Psoas muscle (tissue), 8 donors: ENCODE data around the gene FAM120C. TPM values are rescaled to one million over a fixed set of nuclear protein-coding genes. Genes with fewer than 3 reads are reported as not detected.

Experiments used
- ATAC-seq, 4 donors: fragments of 200-7000 bp; cut with Tn5 transposase; one replicate each; pipeline ENCODE4 v1.9.1; 2020; ENCODE audit warnings: moderate library complexity in 3 of 4, mild to moderate bottlenecking in 2 of 4
- DNase-seq, 2 donors: peaks; one replicate each; pipeline ENCODE4 v3.0.0-alpha.2; 2020
- H3K27ac ChIP-seq: fragments of 200-600 bp; one replicate; pipeline ENCODE4 v1.8.0; 2022
- H3K27me3 ChIP-seq, 3 donors: fragments of 200-600 bp in 1 of 3; one replicate each; pipeline versions ENCODE4 v1.6.1 to v1.8.0; 2013 to 2022; ENCODE audit warnings: low read length in 2 of 3, mild to moderate bottlenecking in 2 of 3, moderate library complexity in 1 of 3; ENCODE audit not compliant: insufficient read depth in 3 of 3
- H3K36me3 ChIP-seq, 2 donors: fragments of 200-600 bp in 1 of 2; one replicate each; pipeline versions ENCODE4 v1.6.1 to v1.8.0; 2013 to 2022; ENCODE audit warnings: low read depth in 1 of 2, mild to moderate bottlenecking in 1 of 2, moderate library complexity in 1 of 2; ENCODE audit not compliant: insufficient read depth in 1 of 2
- H3K4me1 ChIP-seq: fragments of 200-600 bp; one replicate; pipeline ENCODE4 v1.8.0; 2022
- H3K4me3 ChIP-seq: fragments of 200-600 bp; one replicate; pipeline ENCODE4 v1.8.0; 2022; ENCODE audit warnings: mild to moderate bottlenecking
- H3K9me3 ChIP-seq: fragments of 200-600 bp; one replicate; pipeline ENCODE4 v1.8.0; 2022
- CTCF ChIP-seq: fragments of 200-600 bp; IDR thresholded peaks from one replicate; pipeline ENCODE4 v1.8.0; 2022; ENCODE audit warnings: antibody characterized with exemption
- WGBS, 3 donors: extraction: QIAGEN DNeasy Blood & Tissue Kit; methylation state at CpG; one replicate each; pipeline versions ENCODE4 v1.1.6 to v1.1.7; 2013; 5-methylcytosine and 5-hydroxymethylcytosine counted together
- intact Hi-C, 2 donors: fragments of 100-400 bp; cut with DNase I; formaldehyde crosslinking; loops; one replicate each; pipeline versions ENCODE4 v1.11.0 to v1.14.2; 2022
- polyA plus RNA-seq, 3 donors: library from polyadenylated mRNA; stranded (reverse); fragments of 200-250 nt; gene quantifications; one replicate each; pipeline ENCODE4 v1.2.3, GENCODE V29; 2013
- total RNA-seq, 4 donors: library from RNA; stranded (reverse); fragmentation: NEBNext Ultra II Directional in 2 of 4; extraction: Animal tissue kit (Norgen Biotek cat#: 25700) in 2 of 4; gene quantifications; one replicate each; pipeline versions ENCODE4 v1.2.1 to v1.2.4, GENCODE V29; 2021 to 2023
- donor health status: healthy with polysubstance abuse.
- donor health status: DM: no; HTN: no; CAD: no; lungs with moderate emphysema.
- donor health status: Bipolar disorder and iron deficiency.
- donor health status: healthy.
- donor health status: DM: yes; HTN: yes; CAD: no.
- donor health status: DM: no; HTN: no; CAD: no.
- donor health status: DM: no; HTN: no; CAD: no.
- donor health status: DM: yes; HTN: yes; CAD: no.

The FAM120C gene
- total and polyA plus RNA-seq, 7 donors: 4.9 to 13.0 (median 6.9) TPM

DNA sequence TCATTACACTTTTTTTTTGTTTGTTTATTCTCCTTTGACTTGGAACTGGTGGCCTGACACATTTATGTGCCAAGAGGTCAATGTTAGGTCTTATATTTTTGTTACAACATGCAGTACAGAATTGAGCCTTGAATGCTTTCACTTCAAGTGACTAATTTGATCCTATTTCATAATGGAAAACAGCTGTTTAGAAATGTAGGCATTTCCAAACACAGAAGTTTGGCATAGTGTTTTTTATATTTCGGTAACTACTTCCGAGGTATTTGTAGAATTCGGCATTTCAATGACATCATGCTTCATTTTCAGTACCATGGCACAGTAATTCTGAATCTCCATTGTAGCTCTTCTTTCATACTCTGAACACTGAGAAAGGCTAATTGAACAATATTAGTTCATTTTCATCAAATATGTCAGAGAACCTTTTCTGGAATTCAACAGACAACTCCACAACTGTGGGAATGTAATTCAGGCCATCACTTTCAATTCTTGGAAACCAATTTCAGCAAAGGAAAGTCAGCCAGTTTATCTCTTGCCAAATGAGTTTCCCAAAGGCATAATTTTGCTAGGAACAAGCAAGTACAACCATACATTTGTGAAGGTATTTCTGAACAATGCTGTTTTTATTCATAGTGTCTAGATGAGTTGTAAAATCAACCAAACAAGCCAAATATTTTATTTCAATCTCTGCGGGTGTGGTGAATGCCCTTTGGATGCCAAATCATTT lies 11.4 kb downstream of the FAM120C start:
- DNase-seq (no peak), ATAC-seq (peak in 3 of 4 donors; percentile 16 to 56 (median 27))
- TF ChIP-seq CTCF: no peak
- intact Hi-C loops: no loop called here
- Histone ChIP-seq H3K4me3 (no peak overlapping the region), H3K4me1 (no peaks in the 10 kb centered on the region), H3K27me3 (peaks cover 0 to 7% (median 0%) of the 10 kb centered on the region in 3 donors), H3K36me3 (peaks cover 0 to 4% of the 10 kb centered on the region in 2 donors), H3K9me3 (no peaks in the 10 kb centered on the region), H3K27ac (no peak overlapping the region)
- 24 to 38% (median 34%) methylated on average over 4 of the region's 4 CpGs for WGBS, 3 donors

DNA sequence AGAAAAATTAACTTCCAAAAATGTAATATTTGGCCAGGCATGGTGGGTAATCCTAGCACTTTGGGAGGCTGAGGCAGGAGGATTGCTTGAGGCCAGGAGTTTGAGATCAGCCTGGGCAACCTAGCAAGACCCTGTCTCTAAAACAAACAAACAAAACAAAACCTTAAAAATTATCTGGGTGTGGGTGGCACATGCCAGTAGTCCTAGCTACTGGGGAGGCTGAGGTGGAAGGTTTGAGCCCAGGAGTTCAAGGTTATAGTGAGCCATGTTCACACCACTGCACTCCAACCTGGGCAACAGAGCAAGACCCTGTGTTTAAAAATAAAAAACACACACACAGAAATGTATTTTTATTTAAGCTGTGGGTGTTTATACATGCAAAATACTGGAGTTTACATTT lies 12.0 kb downstream of the FAM120C start:
- no peak for TF ChIP-seq CTCF
- ATAC-seq (no peak), DNase-seq (no peak)
- H3K27ac ChIP-seq: no peak overlapping the region
- H3K9me3 ChIP-seq: no peaks in the 10 kb centered on the region
- peaks cover 0 to 7% (median 0%) of the 10 kb centered on the region in 3 donors for H3K27me3 ChIP-seq
- H3K4me3 ChIP-seq: no peak overlapping the region
- H3K4me1 ChIP-seq: no peaks in the 10 kb centered on the region
- H3K36me3 ChIP-seq: peaks cover 0 to 4% of the 10 kb centered on the region in 2 donors
- intact Hi-C loops: no loop called here

DNA sequence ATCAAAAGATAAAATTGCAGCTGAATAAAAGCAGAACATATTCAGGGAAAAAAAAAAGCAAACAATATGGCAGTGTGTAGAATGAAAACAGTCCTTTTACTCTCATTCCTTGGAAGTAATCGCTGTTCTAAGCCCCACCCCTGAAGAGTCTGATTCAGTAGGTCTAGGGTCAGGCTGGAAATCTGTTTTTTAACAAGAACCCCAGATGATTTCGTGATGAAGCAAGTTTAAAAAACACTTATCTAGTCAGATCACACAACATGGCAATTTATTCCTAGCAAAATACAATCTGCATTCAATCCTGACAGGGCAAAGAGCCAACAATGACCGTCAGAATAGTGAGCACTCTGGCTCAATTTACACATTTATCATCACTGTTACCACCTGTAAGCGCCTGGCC lies 16.1 kb downstream of the FAM120C start:
- Histone ChIP-seq H3K4me1 (no peaks in the 10 kb centered on the region), H3K27ac (no peak overlapping the region), H3K27me3 (no peaks in the 10 kb centered on the region), H3K36me3 (no peaks in the 10 kb centered on the region), H3K9me3 (no peaks in the 10 kb centered on the region), H3K4me3 (no peak overlapping the region)
- no peak for ATAC-seq
- DNase-seq: no peak
- intact Hi-C loops: no loop called here
- no peak for TF ChIP-seq CTCF
- 43 to 60% (median 51%) methylated on average over 4 of the region's 4 CpGs for WGBS, 3 donors

- H3K4me1 ChIP-seq: no peaks in the 10 kb centered on the region
- H3K27ac ChIP-seq: no peak overlapping the region
- H3K27me3 ChIP-seq: no peaks in the 10 kb centered on the region
- H3K36me3 ChIP-seq: peaks cover 0 to 5% of the 10 kb centered on the region in 2 donors
- DNase-seq: no peak
- no peaks in the 10 kb centered on the region for H3K9me3 ChIP-seq
- no peak for TF ChIP-seq CTCF
- ATAC-seq: no peak
- H3K4me3 ChIP-seq: no peak overlapping the region
- intact Hi-C loops: no loop called here
Measured at GRCh38 chrX:54157561-54157960, 25.5 kb downstream of the FAM120C start.

- TF ChIP-seq CTCF: no peak
- ATAC-seq (no peak), DNase-seq (no peak)
- no peaks in the 10 kb centered on the region for H3K4me1 ChIP-seq
- intact Hi-C loops: no loop called here
- H3K4me3 ChIP-seq: no peak overlapping the region
- H3K27me3 ChIP-seq: no peaks in the 10 kb centered on the region
- 56 to 93% (median 91%) methylated on average over 2 of the region's 2 CpGs for WGBS, 3 donors
- H3K9me3 ChIP-seq: no peaks in the 10 kb centered on the region
- peaks cover 0 to 28% of the 10 kb centered on the region in 2 donors for H3K36me3 ChIP-seq
- H3K27ac ChIP-seq: no peak overlapping the region
Measured at GRCh38 chrX:54134269-54134668, 48.8 kb downstream of the FAM120C start.
